HG03342 (cell line): ENCODE results near the gene RPS6KA4.

Experiments used
- ATAC-seq: cut with Tn5 transposase; IDR thresholded peaks from one replicate; pipeline ENCODE4 v1.9.1; 2021; ENCODE audit warnings: mild to moderate bottlenecking, moderate library complexity; ENCODE audit not compliant: unreplicated experiment

RPS6KA4 gene

DNA sequence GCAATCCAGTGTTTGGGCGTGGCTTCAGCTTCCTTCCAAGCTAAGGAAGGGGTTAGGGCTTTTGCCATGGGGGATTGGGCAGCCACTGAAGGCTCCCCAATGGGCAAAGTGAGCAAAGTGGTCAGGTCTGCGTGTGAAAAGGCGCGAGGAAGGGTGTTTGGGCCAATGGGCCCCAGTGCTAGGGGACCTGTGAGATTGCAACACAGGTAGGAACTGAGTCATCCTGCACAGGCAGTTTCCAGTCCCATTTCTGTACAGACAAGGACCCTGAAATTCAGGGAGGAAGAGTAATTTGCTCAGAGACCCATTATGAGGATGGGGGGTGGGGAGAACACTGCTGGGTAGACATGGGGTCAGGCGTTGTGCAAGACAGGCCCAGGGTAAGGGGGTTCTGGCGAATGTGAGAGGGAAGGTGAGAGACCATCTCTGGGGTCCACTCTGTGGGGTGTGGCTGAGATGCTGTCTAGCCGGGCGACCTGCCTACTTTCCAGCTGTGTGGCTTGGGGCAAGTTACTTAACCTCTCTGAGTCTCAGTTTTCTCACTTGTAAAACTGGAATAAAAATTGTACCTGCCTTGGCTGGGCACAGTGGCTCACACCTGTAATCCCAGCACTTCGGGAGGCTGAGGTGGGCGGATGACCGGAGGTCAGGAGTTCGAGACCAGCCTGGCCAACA is 11.6 kb upstream of the RPS6KA4 start:
- no peak for ATAC-seq

GRCh38 chr11:64348383-64349024 is 10.5 kb upstream of the RPS6KA4 start:
- ATAC-seq, result no peak

- no peak for ATAC-seq
These were observed 10.0 kb upstream of the RPS6KA4 start for GRCh38 chr11:64349025-64349387.

DNA sequence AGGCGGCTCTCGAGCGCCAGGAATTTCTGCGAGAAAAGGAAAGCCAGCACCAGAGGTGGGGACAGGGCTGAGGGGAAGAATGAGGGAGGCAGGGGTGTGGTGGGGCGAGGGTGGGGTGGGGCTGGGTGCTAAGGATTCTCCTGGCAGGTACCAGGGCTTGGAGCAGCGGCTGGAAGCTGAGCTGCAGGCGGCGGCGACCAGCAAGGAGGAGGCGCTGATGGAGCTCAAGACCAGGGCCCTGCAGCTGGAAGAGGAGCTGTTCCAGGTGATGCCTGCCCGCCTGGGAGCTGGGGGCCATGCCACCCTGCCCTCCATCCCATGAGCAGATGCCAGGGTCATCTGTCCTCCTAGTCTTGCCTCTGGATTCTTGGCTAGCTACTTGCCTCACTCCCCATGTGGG is 9.6 kb upstream of the RPS6KA4 start:
- no peak for ATAC-seq

GRCh38 chr11:64351136-64351631 is 7.8 kb upstream of the RPS6KA4 start:
- ATAC-seq, result no peak

DNA sequence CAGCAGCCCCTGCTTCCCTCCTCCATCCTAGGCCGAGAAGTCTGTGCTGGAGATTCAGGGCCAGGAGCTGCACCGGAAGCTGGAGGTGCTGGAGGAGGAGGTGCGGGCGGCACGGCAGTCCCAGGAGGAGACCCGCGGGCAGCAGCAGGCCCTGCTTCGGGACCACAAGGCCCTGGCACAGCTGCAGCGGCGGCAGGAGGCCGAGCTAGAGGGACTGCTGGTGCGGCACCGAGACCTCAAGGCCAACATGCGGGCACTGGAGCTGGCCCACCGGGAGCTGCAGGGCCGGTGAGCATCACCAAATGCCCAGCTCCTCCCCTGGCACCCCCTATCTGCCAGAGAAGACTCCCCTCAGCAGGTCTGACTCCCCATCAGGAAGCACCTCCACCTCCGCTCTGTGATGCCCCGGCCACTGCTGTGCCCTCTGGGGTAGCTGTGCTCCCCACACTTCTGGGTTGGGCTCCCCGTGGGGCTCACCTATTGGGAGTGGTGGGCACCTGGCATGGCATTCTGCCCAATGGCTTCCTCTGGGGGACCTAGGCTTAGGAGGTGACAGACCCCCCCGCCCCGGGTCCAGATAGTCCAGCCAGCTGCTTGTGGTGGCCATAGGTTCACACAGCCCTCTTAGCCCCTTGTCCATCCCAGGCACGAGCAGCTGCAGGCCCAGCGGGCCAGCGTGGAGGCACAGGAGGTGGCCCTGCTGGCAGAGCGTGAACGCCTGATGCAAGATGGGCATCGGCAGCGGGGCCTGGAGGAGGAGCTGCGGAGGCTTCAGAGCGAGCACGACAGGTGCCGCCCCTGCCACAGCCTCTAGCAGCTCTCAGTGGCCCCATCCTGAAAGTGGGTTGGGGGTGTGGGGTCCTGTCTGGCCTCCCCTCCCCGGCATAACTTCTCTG is 6.6 kb upstream of the RPS6KA4 start:
- ATAC-seq, result no peak

GRCh38 chr11:64352995-64353714 is 5.8 kb upstream of the RPS6KA4 start:
- no peak for ATAC-seq

GRCh38 chr11:64353715-64354506 is 5.1 kb upstream of the RPS6KA4 start:
- ATAC-seq, result no peak

- no peak for ATAC-seq
These were observed 3.7 kb upstream of the RPS6KA4 start for GRCh38 chr11:64355078-64355940.

DNA sequence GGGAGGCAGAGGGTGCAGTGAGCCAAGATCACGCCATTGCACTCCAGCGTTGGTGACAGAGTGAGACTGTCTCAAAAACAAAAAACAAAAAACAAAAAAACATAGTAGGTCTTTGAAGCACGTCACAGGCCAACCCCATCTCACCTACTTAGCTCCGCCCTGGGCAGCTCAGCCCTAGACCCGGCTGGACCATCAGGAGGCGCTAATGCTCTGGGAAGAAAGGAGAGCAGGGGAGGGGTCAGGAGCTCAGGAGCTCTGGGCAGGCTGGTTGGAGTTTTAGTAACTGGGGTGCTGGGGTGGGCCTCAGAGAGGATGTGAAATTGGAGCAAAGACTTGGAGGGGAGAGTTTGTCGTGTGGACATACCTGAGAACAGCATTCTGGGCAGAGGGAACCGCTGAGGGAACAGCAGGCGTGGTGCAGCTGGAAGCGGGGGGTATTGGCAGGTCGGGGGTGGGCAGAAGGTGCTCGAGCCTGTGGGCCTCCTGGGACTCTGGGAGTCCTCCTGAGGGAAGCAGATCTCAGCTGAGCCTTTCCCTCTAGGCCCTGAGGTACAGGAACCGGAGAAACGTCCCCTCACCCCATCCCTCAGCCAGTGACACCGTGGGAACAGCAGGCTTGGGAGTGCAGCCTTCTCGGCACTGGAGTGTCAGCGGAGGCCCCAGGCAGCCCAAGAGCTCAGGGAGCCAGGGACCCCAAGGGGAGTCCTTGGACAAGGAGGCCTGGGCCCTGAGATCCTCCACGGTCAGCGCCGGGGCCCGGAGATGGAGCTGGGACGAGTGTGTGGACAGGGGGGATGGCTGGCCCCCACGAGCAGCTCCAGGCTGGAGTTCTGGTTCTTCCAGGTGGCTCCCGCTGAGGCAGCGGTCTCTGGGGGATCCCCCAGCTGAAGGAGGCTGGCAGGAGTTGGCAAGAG is 2.2 kb upstream of the RPS6KA4 start:
- ATAC-seq, result no peak

DNA sequence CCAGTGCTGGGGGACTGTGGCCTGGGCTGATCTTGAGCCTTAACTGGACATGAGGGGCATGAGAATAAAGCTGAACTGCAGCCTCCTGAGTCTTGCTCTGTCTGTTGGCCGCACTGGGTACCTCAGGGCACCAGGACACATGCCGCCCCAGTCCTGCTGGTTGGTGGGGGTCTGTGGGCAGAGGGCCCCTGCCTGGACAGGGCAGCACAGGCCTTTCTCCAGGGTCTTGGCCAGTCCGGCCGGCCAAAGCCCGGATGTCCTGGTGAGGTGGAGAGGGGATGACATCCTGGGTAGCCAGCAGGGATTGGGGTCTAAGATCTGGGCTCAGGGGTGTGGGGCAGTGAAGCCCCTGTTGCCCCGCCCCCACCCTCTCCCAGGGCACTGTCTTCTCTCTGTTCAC is 1.5 kb upstream of the RPS6KA4 start:
- no peak for ATAC-seq

GRCh38 chr11:64357904-64358535 is 942 bp upstream of the RPS6KA4 start:
- no peak for ATAC-seq

DNA sequence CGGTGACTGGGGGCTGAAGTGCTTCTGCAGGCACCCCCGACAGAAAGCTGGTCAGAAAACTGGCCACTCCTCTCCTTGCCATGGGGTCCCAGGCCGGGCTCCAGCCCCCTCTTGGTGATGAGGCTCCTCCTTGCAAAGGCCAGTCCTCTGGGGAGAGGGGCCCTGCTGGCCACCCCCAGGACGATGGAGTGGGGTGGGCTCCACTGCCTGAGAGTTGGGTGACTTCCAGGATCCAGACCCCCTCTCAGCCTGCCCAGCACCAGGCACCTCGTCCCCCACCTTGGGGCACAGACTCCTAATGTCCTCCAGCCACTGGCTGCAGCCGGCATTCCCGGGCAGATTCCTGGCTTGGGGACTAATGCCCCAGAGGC is 441 bp upstream of the RPS6KA4 start:
- no peak for ATAC-seq

DNA sequence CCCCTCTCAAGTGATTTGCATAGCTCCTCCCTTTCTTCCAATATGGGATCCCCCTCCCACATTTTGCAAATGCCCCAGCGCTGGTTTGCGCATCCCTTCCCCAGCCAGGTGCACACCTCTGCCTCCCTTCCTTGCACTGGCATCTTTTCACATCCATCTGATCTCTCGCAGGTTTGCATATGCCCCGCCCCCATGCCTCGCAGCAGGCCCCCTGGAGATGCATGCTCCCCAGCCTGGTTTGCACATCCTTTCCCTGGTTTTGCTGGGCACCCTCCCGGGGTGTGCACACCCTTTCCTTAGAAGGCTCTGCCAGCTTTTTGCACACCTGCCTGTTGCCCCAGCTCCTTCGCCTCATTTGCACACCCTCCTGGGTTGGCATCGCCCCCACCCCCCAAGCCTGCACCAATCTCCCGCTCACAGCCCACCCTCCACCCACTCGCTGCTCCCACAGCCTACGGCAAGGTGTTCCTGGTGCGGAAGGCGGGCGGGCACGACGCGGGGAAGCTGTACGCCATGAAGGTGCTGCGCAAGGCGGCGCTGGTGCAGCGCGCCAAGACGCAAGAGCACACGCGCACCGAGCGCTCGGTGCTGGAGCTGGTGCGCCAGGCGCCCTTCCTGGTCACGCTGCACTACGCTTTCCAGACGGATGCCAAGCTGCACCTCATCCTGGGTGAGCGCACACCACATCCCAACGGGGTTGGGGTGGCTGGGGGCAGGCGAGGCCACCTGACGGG is 917 bp downstream of the RPS6KA4 start:
- no peak for ATAC-seq

- no peak for ATAC-seq
These were observed 1.5 kb downstream of the RPS6KA4 start for GRCh38 chr11:64360448-64360921.

DNA sequence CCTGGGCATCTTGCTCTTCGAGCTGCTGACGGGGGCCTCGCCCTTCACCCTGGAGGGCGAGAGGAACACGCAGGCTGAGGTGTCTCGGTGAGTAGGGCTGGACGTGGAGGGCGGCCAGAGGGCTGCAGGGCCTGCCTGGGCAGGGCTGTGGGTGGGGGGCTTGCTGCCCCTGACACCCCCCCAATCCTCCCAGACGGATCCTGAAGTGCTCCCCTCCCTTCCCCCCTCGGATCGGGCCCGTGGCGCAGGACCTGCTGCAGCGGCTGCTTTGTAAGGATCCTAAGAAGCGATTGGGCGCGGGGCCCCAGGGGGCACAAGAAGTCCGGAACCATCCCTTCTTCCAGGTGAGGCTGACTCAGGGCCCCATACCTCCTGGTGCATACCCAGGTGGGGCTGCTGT is 2.7 kb downstream of the RPS6KA4 start:
- no peak for ATAC-seq

- no peak for ATAC-seq
These were observed 3.4 kb downstream of the RPS6KA4 start for GRCh38 chr11:64362339-64362738.
